Stimulated activated CD4-positive, alpha-beta T cell treated with anti-CD3 and anti-CD28 coated beads, Interleukin-4, amount 100 ng/mL, for 48 hours (primary cell): ENCODE data around the gene MACC1.

Source experiments
- DNase-seq, 2 donors: peaks; one replicate each; pipeline ENCODE4 v3.0.0-alpha.2; 2020; ENCODE audit warnings: low read depth in 2 of 2

MACC1 gene

GRCh38 chr7:20229646-20230500, 12.7 kb upstream of the MACC1 start:
- no peak for DNase-seq

GRCh38 chr7:20229081-20229480, 11.9 kb upstream of the MACC1 start:
- no peak for DNase-seq

- no peak for DNase-seq
Measured at GRCh38 chr7:20228654-20229053, 11.5 kb upstream of the MACC1 start.

- DNase-seq: no peak
Measured at GRCh38 chr7:20227291-20227795, 10.2 kb upstream of the MACC1 start.

GRCh38 chr7:20226860-20227259, 9.7 kb upstream of the MACC1 start:
- DNase-seq: no peak

GRCh38 chr7:20225384-20225783, 8.2 kb upstream of the MACC1 start:
- DNase-seq: no peak

- DNase-seq: no peak
Measured at GRCh38 chr7:20224025-20224424, 6.8 kb upstream of the MACC1 start.

- no peak for DNase-seq
Measured at GRCh38 chr7:20223356-20223755, 6.2 kb upstream of the MACC1 start.

- DNase-seq: no peak
Measured at GRCh38 chr7:20222219-20222828, 5.1 kb upstream of the MACC1 start.

GRCh38 chr7:20220921-20221547, 3.9 kb upstream of the MACC1 start:
- DNase-seq: no peak

- no peak for DNase-seq
Measured at GRCh38 chr7:20220293-20220761, 3.1 kb upstream of the MACC1 start.

GRCh38 chr7:20219446-20220292, 2.5 kb upstream of the MACC1 start:
- no peak for DNase-seq

GRCh38 chr7:20219062-20219445, 1.9 kb upstream of the MACC1 start:
- no peak for DNase-seq

- no peak for DNase-seq
Measured at GRCh38 chr7:20218279-20218678, 1.1 kb upstream of the MACC1 start.

GRCh38 chr7:20216406-20217036, 663 bp downstream of the MACC1 start:
- DNase-seq: no peak

- DNase-seq: no peak
Measured at GRCh38 chr7:20214921-20215669, 2.1 kb downstream of the MACC1 start.

GRCh38 chr7:20214132-20214531, 3.1 kb downstream of the MACC1 start:
- DNase-seq: no peak

GRCh38 chr7:20213378-20213777, 3.8 kb downstream of the MACC1 start:
- DNase-seq: no peak

- no peak for DNase-seq
Measured at GRCh38 chr7:20211376-20211775, 5.8 kb downstream of the MACC1 start.

GRCh38 chr7:20208651-20209307, 8.4 kb downstream of the MACC1 start:
- DNase-seq: no peak
